ENCODE measurements around the gene MOB3B.
"Not testable (repeated sequence)": the region's sequence is repeated elsewhere in the genome, so short reads cannot be mapped to it uniquely, and the experiment has no call there.

Gene MOB3B

GRCh38 chr9:27421577-27421976 is 108.0 kb downstream of the MOB3B start:
- no peak for DNase-seq (ENCODE audit: low spot score)
- no peak for TF ChIP-seq CTCF (IDR thresholded peaks at IDR 0.05; ENCODE audit: borderline replicate concordance, control extremely low read depth, extremely low read depth, insufficient read depth, missing control alignments)
- in situ Hi-C loops (cut with MboI; ENCODE audit: low sequenced_read_pairs, unreplicated experiment) = no loop called here

GRCh38 chr9:27419558-27419957 is 110.1 kb downstream of the MOB3B start:
- in situ Hi-C loops (cut with MboI; ENCODE audit: low sequenced_read_pairs, unreplicated experiment); DNase-seq (ENCODE audit: low spot score): not testable (repeated sequence)

GRCh38 chr9:27414220-27414761 is 115.3 kb downstream of the MOB3B start:
- no peak for TF ChIP-seq CTCF (IDR thresholded peaks at IDR 0.05; ENCODE audit: borderline replicate concordance, control extremely low read depth, extremely low read depth, insufficient read depth, missing control alignments)
- in situ Hi-C loops (cut with MboI; ENCODE audit: low sequenced_read_pairs, unreplicated experiment) = no loop called here
- DNase-seq (ENCODE audit: low spot score) = no peak

GRCh38 chr9:27413511-27414219 is 115.9 kb downstream of the MOB3B start:
- in situ Hi-C loops (cut with MboI; ENCODE audit: low sequenced_read_pairs, unreplicated experiment) = no loop called here
- no peak for DNase-seq (ENCODE audit: low spot score)
- TF ChIP-seq CTCF (IDR thresholded peaks at IDR 0.05; ENCODE audit: borderline replicate concordance, control extremely low read depth, extremely low read depth, insufficient read depth, missing control alignments) = no peak

- in situ Hi-C loops (cut with MboI; ENCODE audit: low sequenced_read_pairs, unreplicated experiment) = no loop called here
- DNase-seq (ENCODE audit: low spot score) = no peak
- no peak for TF ChIP-seq CTCF (IDR thresholded peaks at IDR 0.05; ENCODE audit: borderline replicate concordance, control extremely low read depth, extremely low read depth, insufficient read depth, missing control alignments)
Observed at GRCh38 chr9:27412963-27413362, 116.7 kb downstream of the MOB3B start.

GRCh38 chr9:27412081-27412480 is 117.5 kb downstream of the MOB3B start:
- in situ Hi-C loops (cut with MboI; ENCODE audit: low sequenced_read_pairs, unreplicated experiment) = no loop called here
- no peak for DNase-seq (ENCODE audit: low spot score)
- no peak for TF ChIP-seq CTCF (IDR thresholded peaks at IDR 0.05; ENCODE audit: borderline replicate concordance, control extremely low read depth, extremely low read depth, insufficient read depth, missing control alignments)

GRCh38 chr9:27408482-27408881 is 121.1 kb downstream of the MOB3B start:
- in situ Hi-C loops (cut with MboI; ENCODE audit: low sequenced_read_pairs, unreplicated experiment) = no loop called here
- no peak for DNase-seq (ENCODE audit: low spot score)

More at GRCh38 chr9:27408482-27408881, 121.1 kb downstream of the MOB3B start:
- TF ChIP-seq CTCF (IDR thresholded peaks at IDR 0.05; ENCODE audit: borderline replicate concordance, control extremely low read depth, extremely low read depth, insufficient read depth, missing control alignments) = no peak
